Tibial nerve (tissue), 3 donors: Measurements from ENCODE around the gene USP11.

Experiments used
- CTCF ChIP-seq, 5 experiments: fragments of 200-600 bp in 3 of 5; fragments of 450-650 bp in 2 of 5; sonication (generic) in 3 of 5; IDR thresholded peaks; one replicate each; pipeline ENCODE4 v1.5.1; 2016 to 2019; ENCODE audit warnings: antibody characterized with exemption in 5 of 5, mild to moderate bottlenecking in 3 of 5, moderate library complexity in 2 of 5
- POLR2A ChIP-seq, 2 donors: fragments of 450-650 bp; IDR thresholded peaks; one replicate each; pipeline ENCODE4 v1.6.1; 2017; ENCODE audit warnings: antibody characterized with exemption in 2 of 2, mild to moderate bottlenecking in 2 of 2, moderate library complexity in 2 of 2

GRCh38 chrX:47230136-47230868, 2.5 kb upstream of the USP11 start:
- no peak for TF ChIP-seq CTCF (IDR thresholded peaks at IDR 0.05)
- no peak for TF ChIP-seq POLR2A (IDR thresholded peaks at IDR 0.05)
